H9 (cell line): ENCODE measurements around the gene PNPLA6. TPM values are rescaled to one million over a fixed set of nuclear protein-coding genes. Genes with fewer than 3 reads are reported as not detected.

Experiments
- DNase-seq: peaks from one replicate; pipeline ENCODE4 v3.0.0-alpha.2; 2017
- H2AFZ ChIP-seq: one replicate; pipeline ENCODE4 v1.6.1; 2013; ENCODE audit warnings: mild to moderate bottlenecking, low read length, control low read depth, moderate library complexity
- H2AK5ac ChIP-seq: 2 replicates; pipeline ENCODE4 v1.6.1; 2013; ENCODE audit warnings: low read length, control low read depth, mixed read lengths; ENCODE audit not compliant: insufficient read length
- H2BK120ac ChIP-seq: one replicate; pipeline ENCODE4 v1.6.1; 2013; ENCODE audit warnings: low read depth, mild to moderate bottlenecking, low read length, control low read depth, inconsistent platforms; ENCODE audit not compliant: poor library complexity, severe bottlenecking
- H2BK12ac ChIP-seq: 2 replicates; pipeline ENCODE4 v1.6.1; 2013; ENCODE audit warnings: low read length, control low read depth, mixed read lengths, low read depth; ENCODE audit not compliant: insufficient read length
- H2BK15ac ChIP-seq: 2 replicates; pipeline ENCODE4 v1.6.1; 2013; ENCODE audit warnings: low read depth, low read length, control low read depth
- H2BK20ac ChIP-seq: one replicate; pipeline ENCODE4 v1.6.1; 2013; ENCODE audit warnings: low read depth, mild to moderate bottlenecking, low read length, control low read depth, inconsistent platforms; ENCODE audit not compliant: poor library complexity, severe bottlenecking
- H2BK5ac ChIP-seq: 2 replicates; pipeline ENCODE4 v1.6.1; 2013; ENCODE audit warnings: low read length, control low read depth, mixed read lengths; ENCODE audit not compliant: insufficient read length
- H3K14ac ChIP-seq: 2 replicates; pipeline ENCODE4 v1.6.1; 2013; ENCODE audit warnings: low read length, control low read depth; ENCODE audit not compliant: insufficient read depth
- H3K18ac ChIP-seq: 2 replicates; pipeline ENCODE4 v1.6.1; 2013; ENCODE audit warnings: low read depth, mild to moderate bottlenecking, mixed read lengths, low read length, control low read depth; ENCODE audit not compliant: insufficient read length
- H3K23ac ChIP-seq: 2 replicates; pipeline ENCODE4 v1.6.1; 2013; ENCODE audit warnings: low read length, control low read depth, mixed read lengths, low read depth; ENCODE audit not compliant: insufficient read length
- H3K23me2 ChIP-seq: 2 replicates; pipeline ENCODE4 v1.6.1; 2013; ENCODE audit warnings: low read depth, mild to moderate bottlenecking, mixed read lengths, low read length, control low read depth; ENCODE audit not compliant: insufficient read length, poor library complexity, severe bottlenecking
- H3K27ac ChIP-seq: 2 replicates; pipeline ENCODE4 v1.5.1; 2013; ENCODE audit warnings: low read length, control low read depth, mixed read lengths, low read depth; ENCODE audit not compliant: insufficient read length
- H3K27me3 ChIP-seq: 2 replicates; pipeline ENCODE4 v1.6.1; 2013; ENCODE audit warnings: low read length, control low read depth, inconsistent platforms; ENCODE audit not compliant: insufficient read depth
- H3K4ac ChIP-seq: 2 replicates; pipeline ENCODE4 v1.6.1; 2013; ENCODE audit warnings: low read depth, mild to moderate bottlenecking, control low read depth, inconsistent platforms, low read length, moderate library complexity
- H3K4me1 ChIP-seq: 2 replicates; pipeline ENCODE4 v1.6.1; 2013; ENCODE audit warnings: low read length, control low read depth, inconsistent platforms; ENCODE audit not compliant: insufficient read depth
- H3K4me2 ChIP-seq: 2 replicates; pipeline ENCODE4 v1.6.1; 2013; ENCODE audit warnings: low read length, control low read depth, mixed read lengths; ENCODE audit not compliant: insufficient read length, insufficient read depth
- H3K56ac ChIP-seq: 2 replicates; pipeline ENCODE4 v1.6.1; 2013; ENCODE audit warnings: low read depth, mild to moderate bottlenecking, mixed read lengths, low read length, control low read depth; ENCODE audit not compliant: insufficient read length
- H3K79me1 ChIP-seq: 2 replicates; pipeline ENCODE4 v1.6.1; 2013; ENCODE audit warnings: low read depth, mild to moderate bottlenecking, moderate library complexity, low read length, control low read depth, inconsistent platforms; ENCODE audit not compliant: insufficient read depth, poor library complexity, severe bottlenecking
- H3K79me2 ChIP-seq: 2 replicates; pipeline ENCODE4 v1.6.1; 2013; ENCODE audit warnings: low read length, control low read depth, inconsistent platforms; ENCODE audit not compliant: insufficient read depth
- H3K9ac ChIP-seq: 2 replicates; pipeline ENCODE4 v1.6.1; 2013; ENCODE audit warnings: low read length, control low read depth, mixed read lengths; ENCODE audit not compliant: insufficient read length; ENCODE audit errors: extremely low read depth
- H3K9me3 ChIP-seq: one replicate; pipeline ENCODE4 v1.6.1; 2013; ENCODE audit warnings: low read depth, low read length, inconsistent platforms; ENCODE audit not compliant: control insufficient read depth
- H3T11ph ChIP-seq: one replicate; pipeline ENCODE4 v1.6.1; 2013; ENCODE audit warnings: mild to moderate bottlenecking, low read length, control low read depth, inconsistent platforms
- H4K20me1 ChIP-seq: one replicate; pipeline ENCODE4 v1.6.1; 2013; ENCODE audit not compliant: control insufficient read depth, insufficient read length, insufficient read depth
- H4K5ac ChIP-seq: 2 replicates; pipeline ENCODE4 v1.6.1; 2013; ENCODE audit warnings: low read depth, mild to moderate bottlenecking, mixed read lengths, low read length, control low read depth; ENCODE audit not compliant: insufficient read length
- H4K8ac ChIP-seq: replicated peaks from 2 replicates; pipeline ENCODE4 v1.6.1; 2013; ENCODE audit warnings: low read length, control low read depth, mixed read lengths, low read depth; ENCODE audit not compliant: insufficient read length
- H4K91ac ChIP-seq: 2 replicates; pipeline ENCODE4 v1.6.1; 2013; ENCODE audit warnings: low read depth, mild to moderate bottlenecking, moderate library complexity, mixed read lengths, low read length, control low read depth; ENCODE audit not compliant: insufficient read length
- H3K27ac Mint-ChIP-seq, 3 experiments: 2 replicates in 2 of 3; 3 replicates in 1 of 3; pipeline ENCODE4 v1.8.0; 2020 to 2021; ENCODE audit warnings: mixed read lengths in 3 of 3, mild to moderate bottlenecking in 1 of 3, moderate library complexity in 1 of 3
- H3K27me3 Mint-ChIP-seq: 2 replicates; pipeline ENCODE4 v1.8.0; 2021; ENCODE audit warnings: low read depth, mild to moderate bottlenecking, moderate library complexity, mixed read lengths
- H3K36me3 Mint-ChIP-seq, 3 experiments: 2 replicates in 2 of 3; 3 replicates in 1 of 3; pipeline ENCODE4 v1.8.0; 2020 to 2021; ENCODE audit warnings: low read depth in 3 of 3, mixed read lengths in 3 of 3; ENCODE audit not compliant: insufficient read depth in 1 of 3
- H3K4me1 Mint-ChIP-seq, 2 experiments: 2 replicates each; pipeline ENCODE4 v1.8.0; 2020; ENCODE audit warnings: mixed read lengths in 2 of 2
- H3K4me3 Mint-ChIP-seq, 2 experiments: 2 replicates in 1 of 2; 3 replicates in 1 of 2; pipeline ENCODE4 v1.8.0; 2020 to 2021; ENCODE audit warnings: mild to moderate bottlenecking in 2 of 2, mixed read lengths in 2 of 2, moderate library complexity in 1 of 2
- H3K9me3 Mint-ChIP-seq, 2 experiments: 2 replicates in 1 of 2; 3 replicates in 1 of 2; pipeline ENCODE4 v1.8.0; 2020; ENCODE audit warnings: mild to moderate bottlenecking in 2 of 2, mixed read lengths in 2 of 2, moderate library complexity in 1 of 2
- CTCF ChIP-seq: fragments of 200-600 bp; sonication (generic); conservative IDR thresholded peaks from 3 replicates; pipeline ENCODE4 v1.8.0; 2021; ENCODE audit warnings: antibody characterized with exemption, mild to moderate bottlenecking
- WGBS: extraction: QIAGEN DNeasy Blood & Tissue Kit; methylation state at CpG from one replicate; pipeline ENCODE4 v1.1.7; 2013; ENCODE audit warnings: missing lambda C conversion rate, low lambda C conversion rate, mixed read lengths; ENCODE audit not compliant: insufficient read length; ENCODE audit errors: extremely low coverage; 5-methylcytosine and 5-hydroxymethylcytosine counted together
- total RNA-seq: library from RNA; stranded (reverse); gene quantifications from 2 replicates; pipeline ENCODE4 v1.2.1, GENCODE V29; 2021

The PNPLA6 gene
- total RNA-seq, 1 experiment from 2014 or later = 130 TPM

DNA sequence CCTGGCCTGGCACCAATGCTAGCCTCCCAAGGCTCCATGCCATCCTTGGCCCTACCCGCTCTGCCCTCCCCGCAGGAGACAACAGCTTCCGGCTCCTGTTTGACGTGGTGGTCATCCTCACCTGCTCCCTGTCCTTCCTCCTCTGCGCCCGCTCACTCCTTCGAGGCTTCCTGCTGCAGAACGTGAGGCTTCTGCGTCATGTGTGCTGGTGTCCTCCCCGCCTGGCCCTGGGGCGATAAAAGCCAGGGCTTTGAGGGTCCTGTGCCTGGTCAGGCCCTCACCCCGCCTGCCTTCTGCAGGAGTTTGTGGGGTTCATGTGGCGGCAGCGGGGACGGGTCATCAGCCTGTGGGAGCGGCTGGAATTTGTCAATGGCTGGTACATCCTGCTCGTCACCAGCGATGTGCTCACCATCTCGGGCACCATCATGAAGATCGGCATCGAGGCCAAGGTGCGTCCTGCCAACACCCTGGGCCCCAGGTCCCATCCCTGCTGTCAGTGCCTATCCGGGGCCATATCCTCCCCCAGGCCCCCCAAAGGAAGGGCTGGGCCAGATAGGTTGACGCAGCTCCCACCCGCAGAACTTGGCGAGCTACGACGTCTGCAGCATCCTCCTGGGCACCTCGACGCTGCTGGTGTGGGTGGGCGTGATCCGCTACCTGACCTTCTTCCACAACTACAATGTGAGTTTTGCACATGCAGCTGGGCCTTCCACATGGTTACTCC, 6.8 kb upstream of the PNPLA6 start:
- Histone ChIP-seq H3K23ac (no peak overlapping the region), H4K8ac (no peak overlapping the region), H2BK12ac (no peak overlapping the region), H3K56ac (no peak overlapping the region), H3K27me3 (no peaks in the 10 kb centered on the region), H4K91ac (no peak overlapping the region), H3K79me2 (no peaks in the 10 kb centered on the region), H3K9ac (no peak overlapping the region), H3K23me2 (peaks cover 3% of the 10 kb centered on the region), H3K18ac (no peak overlapping the region), H2BK15ac (no peak overlapping the region), H3K14ac (no peak overlapping the region), H3K9me3 (no peaks in the 10 kb centered on the region), H2AFZ (no peak overlapping the region), H3K79me1 (no peaks in the 10 kb centered on the region), H2AK5ac (no peak overlapping the region), H4K5ac (no peak overlapping the region), H3K27ac (no peak overlapping the region), H2BK20ac (no peak overlapping the region), H3K4me1 (peaks cover 2% of the 10 kb centered on the region; the same call in 1 of the 2 replicates), H3K4ac (no peak overlapping the region), H4K20me1 (no peaks in the 10 kb centered on the region), H3K4me2 (no peak overlapping the region), H3T11ph (no peak overlapping the region), H2BK5ac (no peak overlapping the region), H2BK120ac (no peak overlapping the region)
- H3K36me3 Mint-ChIP-seq = peaks cover 4 to 26% (median 24%) of the 10 kb centered on the region in 3 experiments; a peak in 6 of 7 replicates
- H3K27ac Mint-ChIP-seq = 0 out of 7 replicates have a peak overlapping the region, but pooled peaks of 1 of the 3 experiments have one; percentile 5
- no peaks in the 10 kb centered on the region for H3K9me3 Mint-ChIP-seq
- no peak for DNase-seq
- no peak for TF ChIP-seq CTCF
- no peak overlapping the region for H3K4me3 Mint-ChIP-seq
- H3K4me1 Mint-ChIP-seq = peaks cover 0 to 2% of the 10 kb centered on the region in 2 experiments; a peak in 1 of 4 replicates
- no peaks in the 10 kb centered on the region for H3K27me3 Mint-ChIP-seq
- WGBS = no CpG with 5 or more reads among the region's 32 CpGs
